ENCODE measurements around the gene TPCN1. TPM values are rescaled to one million over a fixed set of nuclear protein-coding genes. Genes with fewer than 3 reads are reported as not detected.

Gene TPCN1
- total RNA-seq, 1 donor from 2014 or later = 27.9 TPM

DNA sequence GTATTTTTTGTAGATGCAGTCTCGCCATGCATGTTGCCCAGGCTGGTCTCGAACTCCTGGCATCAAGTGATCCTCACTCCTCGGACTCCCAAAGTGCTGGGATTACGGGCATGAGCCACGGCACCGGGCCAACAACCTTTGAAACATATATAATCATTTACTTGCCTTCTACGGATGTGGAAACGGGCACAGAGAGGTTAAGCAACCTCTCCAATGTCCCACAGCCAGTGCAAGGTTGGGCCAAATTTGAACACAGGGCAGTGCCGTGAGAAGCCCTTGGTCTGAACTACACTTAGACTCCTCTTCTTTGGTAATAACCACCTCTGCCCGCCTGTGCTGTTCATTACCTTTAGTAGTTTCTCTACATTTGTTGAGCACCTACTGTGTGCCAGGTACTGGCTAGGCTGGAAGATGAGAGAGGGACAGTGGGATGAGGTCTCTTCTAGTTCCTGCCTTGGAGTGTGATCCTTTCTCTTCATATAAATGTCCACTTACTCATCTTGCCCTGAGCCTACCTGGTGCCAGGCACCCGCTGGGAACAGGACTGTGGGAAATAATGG is 38.2 kb upstream of the TPCN1 start:
- peaks cover 6% of the 10 kb centered on the region for H3K4me1 Mint-ChIP-seq (ENCODE audit: low read depth, unreplicated experiment)
- no peak for FAIRE-seq
- Histone ChIP-seq H3K79me2 (ENCODE audit: insufficient read depth, low read length) (peaks cover 77% of the 10 kb centered on the region), H3K27ac (ENCODE audit: low read depth, low read length) (no peak overlapping the region), H3K27me3 (ENCODE audit: insufficient read depth, low read length) (no peaks in the 10 kb centered on the region), H4K20me1 (ENCODE audit: insufficient read depth, low read length) (peaks cover 31% of the 10 kb centered on the region), H3K4me3 (ENCODE audit: insufficient read depth, low read depth, low read length) (no peak overlapping the region), H3K9ac (ENCODE audit: low read length) (no peak overlapping the region), H2AFZ (ENCODE audit: low read depth, low read length) (no peak overlapping the region), H3K9me3 (ENCODE audit: insufficient read depth, low read depth, low read length) (no peaks in the 10 kb centered on the region), H3K4me2 (ENCODE audit: low read length) (peak overlapping the region; percentile 85), H3K4me1 (ENCODE audit: insufficient read depth, low read length) (peaks cover 6% of the 10 kb centered on the region), H3K36me3 (ENCODE audit: insufficient read depth, low read length) (peaks cover 19% of the 10 kb centered on the region)
- H3K27me3 Mint-ChIP-seq (ENCODE audit: low read depth, unreplicated experiment) = no peaks in the 10 kb centered on the region
- no peak for TF ChIP-seq EZH2 (IDR thresholded peaks at IDR 0.05; ENCODE audit: insufficient read depth, low read length)
- TF ChIP-seq, protein P1, sequence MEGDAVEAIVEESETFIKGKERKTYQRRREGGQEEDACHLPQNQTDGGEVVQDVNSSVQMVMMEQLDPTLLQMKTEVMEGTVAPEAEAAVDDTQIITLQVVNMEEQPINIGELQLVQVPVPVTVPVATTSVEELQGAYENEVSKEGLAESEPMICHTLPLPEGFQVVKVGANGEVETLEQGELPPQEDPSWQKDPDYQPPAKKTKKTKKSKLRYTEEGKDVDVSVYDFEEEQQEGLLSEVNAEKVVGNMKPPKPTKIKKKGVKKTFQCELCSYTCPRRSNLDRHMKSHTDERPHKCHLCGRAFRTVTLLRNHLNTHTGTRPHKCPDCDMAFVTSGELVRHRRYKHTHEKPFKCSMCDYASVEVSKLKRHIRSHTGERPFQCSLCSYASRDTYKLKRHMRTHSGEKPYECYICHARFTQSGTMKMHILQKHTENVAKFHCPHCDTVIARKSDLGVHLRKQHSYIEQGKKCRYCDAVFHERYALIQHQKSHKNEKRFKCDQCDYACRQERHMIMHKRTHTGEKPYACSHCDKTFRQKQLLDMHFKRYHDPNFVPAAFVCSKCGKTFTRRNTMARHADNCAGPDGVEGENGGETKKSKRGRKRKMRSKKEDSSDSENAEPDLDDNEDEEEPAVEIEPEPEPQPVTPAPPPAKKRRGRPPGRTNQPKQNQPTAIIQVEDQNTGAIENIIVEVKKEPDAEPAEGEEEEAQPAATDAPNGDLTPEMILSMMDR (IDR thresholded peaks at IDR 0.05; ENCODE audit: insufficient read depth, low read depth, low read length) = no peak
- no peaks in the 10 kb centered on the region for H3K9me3 Mint-ChIP-seq (ENCODE audit: unreplicated experiment)
- H3K36me3 Mint-ChIP-seq (ENCODE audit: low read depth, unreplicated experiment) = peaks cover 9% of the 10 kb centered on the region
- no peak for DNase-seq (ENCODE audit: low read depth)
- peak overlapping the region; percentile 91 for H3K4me3 Mint-ChIP-seq (ENCODE audit: unreplicated experiment)
- H3K27ac Mint-ChIP-seq (ENCODE audit: unreplicated experiment) = peak overlapping the region; percentile 62

DNA sequence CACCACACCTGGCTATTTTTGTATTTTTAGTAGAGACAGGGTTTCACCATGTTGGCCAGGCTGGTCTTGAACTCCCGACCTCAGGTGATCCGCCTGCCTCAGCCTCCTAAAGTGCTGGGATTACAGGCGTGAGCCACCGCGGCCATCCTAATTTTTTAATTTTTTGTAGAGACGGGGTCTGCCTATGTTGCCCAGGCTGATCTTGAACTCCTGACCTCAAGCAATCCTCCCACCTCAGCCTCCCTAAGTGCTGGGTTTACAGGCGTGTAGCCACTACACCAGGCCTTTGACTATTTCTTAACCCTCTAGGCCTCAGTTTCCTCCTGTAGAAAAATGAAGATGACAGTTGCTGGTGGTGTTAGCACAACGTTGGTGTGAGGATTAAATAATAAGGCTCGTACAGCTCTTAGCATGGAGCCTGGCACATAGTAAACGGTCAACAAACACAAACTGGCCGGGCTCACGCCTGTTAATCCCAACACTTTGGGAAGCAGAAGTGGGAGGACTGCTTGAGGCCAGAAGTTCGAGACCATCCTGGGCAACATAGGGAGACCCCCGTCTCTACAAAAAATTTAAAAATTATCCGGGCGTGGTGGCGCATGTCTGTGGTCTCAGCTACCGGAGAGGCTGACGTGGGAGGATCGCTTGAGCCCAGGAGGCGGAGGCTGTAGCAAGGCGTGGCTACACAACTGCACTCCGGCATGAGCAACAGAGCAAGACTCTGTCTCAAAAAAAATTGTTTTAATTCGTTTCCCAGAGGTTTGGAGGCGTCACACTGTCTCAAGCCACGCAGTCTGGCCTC is 37.0 kb upstream of the TPCN1 start:
- peaks cover 82% of the 10 kb centered on the region for H3K79me2 ChIP-seq (ENCODE audit: insufficient read depth, low read length)
- peak overlapping the region; percentile 85 for H3K4me2 ChIP-seq (ENCODE audit: low read length)
- Mint-ChIP-seq H3K4me1 (ENCODE audit: low read depth, unreplicated experiment) (peaks cover 6% of the 10 kb centered on the region), H3K27me3 (ENCODE audit: low read depth, unreplicated experiment) (no peaks in the 10 kb centered on the region), H3K9me3 (ENCODE audit: unreplicated experiment) (no peaks in the 10 kb centered on the region), H3K27ac (ENCODE audit: unreplicated experiment) (peak overlapping the region; percentile 95), H3K4me3 (ENCODE audit: unreplicated experiment) (peak overlapping the region; percentile 91), H3K36me3 (ENCODE audit: low read depth, unreplicated experiment) (peaks cover 9% of the 10 kb centered on the region)
- peak overlapping the region; percentile 92 for H2AFZ ChIP-seq (ENCODE audit: low read depth, low read length)
- peak overlapping the region; percentile 97 for H3K27ac ChIP-seq (ENCODE audit: low read depth, low read length)
- H3K36me3 ChIP-seq (ENCODE audit: insufficient read depth, low read length) = peaks cover 11% of the 10 kb centered on the region
- DNase-seq (ENCODE audit: low read depth) (peak; percentile 76), FAIRE-seq (no peak)
- no peaks in the 10 kb centered on the region for H3K9me3 ChIP-seq (ENCODE audit: insufficient read depth, low read depth, low read length)
- no peaks in the 10 kb centered on the region for H3K27me3 ChIP-seq (ENCODE audit: insufficient read depth, low read length)
- peak overlapping the region; percentile 86 for H3K4me3 ChIP-seq (ENCODE audit: insufficient read depth, low read depth, low read length)
- peaks cover 6% of the 10 kb centered on the region for H3K4me1 ChIP-seq (ENCODE audit: insufficient read depth, low read length)
- H4K20me1 ChIP-seq (ENCODE audit: insufficient read depth, low read length) = peaks cover 30% of the 10 kb centered on the region
- no peak for TF ChIP-seq EZH2 (IDR thresholded peaks at IDR 0.05; ENCODE audit: insufficient read depth, low read length)
- TF ChIP-seq, protein P1 (IDR thresholded peaks at IDR 0.05; ENCODE audit: insufficient read depth, low read depth, low read length) = no peak
- peak overlapping the region; percentile 98 for H3K9ac ChIP-seq (ENCODE audit: low read length)

DNA sequence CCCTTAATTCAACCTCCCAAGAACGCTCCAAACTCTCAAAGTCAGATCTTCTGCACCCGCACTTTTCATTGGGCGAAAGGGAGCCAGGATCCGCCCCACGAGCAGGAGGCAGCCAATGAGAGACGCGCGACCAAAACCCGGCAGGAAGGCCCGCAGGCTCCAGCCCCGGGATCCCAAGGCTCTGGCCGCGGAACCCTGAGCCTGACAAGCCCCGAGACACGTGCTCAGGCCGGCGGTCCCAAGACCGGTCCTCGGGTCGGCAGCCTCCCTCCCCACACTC is 36.4 kb upstream of the TPCN1 start:
- Mint-ChIP-seq H3K27ac (ENCODE audit: unreplicated experiment) (peak overlapping the region; percentile 95), H3K4me1 (ENCODE audit: low read depth, unreplicated experiment) (peaks cover 6% of the 10 kb centered on the region), H3K36me3 (ENCODE audit: low read depth, unreplicated experiment) (peaks cover 10% of the 10 kb centered on the region), H3K27me3 (ENCODE audit: low read depth, unreplicated experiment) (no peaks in the 10 kb centered on the region), H3K9me3 (ENCODE audit: unreplicated experiment) (no peaks in the 10 kb centered on the region), H3K4me3 (ENCODE audit: unreplicated experiment) (peak overlapping the region; percentile 91)
- peak overlapping the region; percentile 98 for H3K9ac ChIP-seq (ENCODE audit: low read length)
- H3K36me3 ChIP-seq (ENCODE audit: insufficient read depth, low read length) = peaks cover 11% of the 10 kb centered on the region
- H3K27me3 ChIP-seq (ENCODE audit: insufficient read depth, low read length) = no peaks in the 10 kb centered on the region
- H3K4me2 ChIP-seq (ENCODE audit: low read length) = peak overlapping the region; percentile 85
- DNase-seq (ENCODE audit: low read depth) = no peak
- FAIRE-seq = no peak
- peaks cover 6% of the 10 kb centered on the region for H3K4me1 ChIP-seq (ENCODE audit: insufficient read depth, low read length)
- H4K20me1 ChIP-seq (ENCODE audit: insufficient read depth, low read length) = peaks cover 24% of the 10 kb centered on the region
- H2AFZ ChIP-seq (ENCODE audit: low read depth, low read length) = peak overlapping the region; percentile 92
- H3K9me3 ChIP-seq (ENCODE audit: insufficient read depth, low read depth, low read length) = no peaks in the 10 kb centered on the region
- peak overlapping the region; percentile 86 for H3K4me3 ChIP-seq (ENCODE audit: insufficient read depth, low read depth, low read length)
- H3K27ac ChIP-seq (ENCODE audit: low read depth, low read length) = peak overlapping the region; percentile 97
- no peak for TF ChIP-seq EZH2 (IDR thresholded peaks at IDR 0.05; ENCODE audit: insufficient read depth, low read length)
- TF ChIP-seq, protein P1 (IDR thresholded peaks at IDR 0.05; ENCODE audit: insufficient read depth, low read depth, low read length) = no peak
- peaks cover 78% of the 10 kb centered on the region for H3K79me2 ChIP-seq (ENCODE audit: insufficient read depth, low read length)
